HTERT RPE-1 (cell line): Measurements from ENCODE around the gene SLC5A11.
"Not testable (repeated sequence)": the region's sequence is repeated elsewhere in the genome, so short reads cannot be mapped to it uniquely, and the experiment has no call there.

ENCODE experiments used
- in situ Hi-C: fragments of 300-500 bp; cut with MboI; formaldehyde crosslinking; loops from 4 replicates; pipeline ENCODE4 v1.14.3; 2020; ENCODE audit warnings: low sequenced_read_pairs

Gene SLC5A11, protein sequence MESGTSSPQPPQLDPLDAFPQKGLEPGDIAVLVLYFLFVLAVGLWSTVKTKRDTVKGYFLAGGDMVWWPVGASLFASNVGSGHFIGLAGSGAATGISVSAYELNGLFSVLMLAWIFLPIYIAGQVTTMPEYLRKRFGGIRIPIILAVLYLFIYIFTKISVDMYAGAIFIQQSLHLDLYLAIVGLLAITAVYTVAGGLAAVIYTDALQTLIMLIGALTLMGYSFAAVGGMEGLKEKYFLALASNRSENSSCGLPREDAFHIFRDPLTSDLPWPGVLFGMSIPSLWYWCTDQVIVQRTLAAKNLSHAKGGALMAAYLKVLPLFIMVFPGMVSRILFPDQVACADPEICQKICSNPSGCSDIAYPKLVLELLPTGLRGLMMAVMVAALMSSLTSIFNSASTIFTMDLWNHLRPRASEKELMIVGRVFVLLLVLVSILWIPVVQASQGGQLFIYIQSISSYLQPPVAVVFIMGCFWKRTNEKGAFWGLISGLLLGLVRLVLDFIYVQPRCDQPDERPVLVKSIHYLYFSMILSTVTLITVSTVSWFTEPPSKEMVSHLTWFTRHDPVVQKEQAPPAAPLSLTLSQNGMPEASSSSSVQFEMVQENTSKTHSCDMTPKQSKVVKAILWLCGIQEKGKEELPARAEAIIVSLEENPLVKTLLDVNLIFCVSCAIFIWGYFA

DNA sequence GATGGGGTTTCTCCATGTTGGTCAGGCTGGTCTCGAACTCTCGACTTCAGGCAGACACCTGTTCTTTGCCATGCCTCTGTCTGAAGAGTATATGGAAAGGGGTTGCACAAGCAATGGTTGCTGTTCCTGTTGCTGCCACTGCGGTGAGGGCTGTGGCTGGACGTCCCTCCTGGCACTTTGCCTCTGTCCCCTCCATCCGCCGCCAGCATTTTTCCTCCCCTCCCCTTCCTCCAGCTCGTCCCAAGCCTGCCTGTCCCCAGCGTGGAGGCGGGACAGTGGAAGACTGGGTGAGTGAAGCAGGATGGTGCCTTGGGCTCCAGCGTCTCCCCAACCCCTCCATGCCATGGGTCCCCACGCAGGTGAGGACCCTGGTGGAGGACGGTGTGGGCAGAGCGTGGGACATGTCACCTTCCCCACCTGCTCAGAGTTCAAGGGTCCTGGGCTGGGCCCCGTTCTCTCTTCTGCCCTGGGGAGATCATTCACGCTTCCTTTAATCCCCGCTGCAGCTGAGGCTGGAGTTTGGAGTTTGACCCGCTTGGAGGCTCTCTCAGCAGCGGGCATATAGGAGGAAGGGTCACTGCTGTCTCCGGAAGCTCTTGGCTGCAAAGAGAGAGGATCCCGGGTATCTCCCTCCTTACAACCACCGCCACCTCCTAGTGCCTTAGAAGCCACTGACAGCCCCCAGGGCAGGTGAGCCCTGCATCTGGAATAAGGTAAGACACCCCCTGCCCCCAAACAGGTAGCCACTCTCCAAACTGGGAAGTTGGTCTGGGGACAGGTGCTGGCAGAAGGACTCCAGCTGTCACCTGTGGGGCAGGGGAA is at the start of gene SLC5A11:
TSS of gene SLC5A11 (plus strand) at position 238 of the 822 bp plus-strand sequence. CDS start 12,681 bp downstream, outside the sequence.
- in situ Hi-C loops = no loop called here

DNA sequence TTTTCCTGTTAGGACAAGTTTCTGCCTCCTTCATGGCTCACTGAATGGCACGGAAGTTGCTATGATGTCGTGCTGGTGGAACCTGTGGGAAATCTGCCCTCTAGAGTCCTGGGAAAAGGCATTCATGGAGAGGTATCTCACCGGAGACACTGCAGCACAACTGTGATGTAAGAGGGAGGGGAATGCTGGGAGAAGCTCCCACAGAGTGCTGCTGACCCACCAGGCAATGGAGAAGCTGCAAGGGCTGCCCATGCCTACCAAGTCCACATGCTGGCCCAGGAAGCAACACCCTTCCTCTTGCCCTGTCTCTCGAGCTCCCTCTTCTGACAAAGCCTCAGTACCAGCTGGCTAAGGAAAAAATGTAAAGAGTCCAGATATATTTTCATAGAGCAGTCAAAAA is 45.2 kb upstream of the SLC5A11 start:
- in situ Hi-C loops = no loop called here

DNA sequence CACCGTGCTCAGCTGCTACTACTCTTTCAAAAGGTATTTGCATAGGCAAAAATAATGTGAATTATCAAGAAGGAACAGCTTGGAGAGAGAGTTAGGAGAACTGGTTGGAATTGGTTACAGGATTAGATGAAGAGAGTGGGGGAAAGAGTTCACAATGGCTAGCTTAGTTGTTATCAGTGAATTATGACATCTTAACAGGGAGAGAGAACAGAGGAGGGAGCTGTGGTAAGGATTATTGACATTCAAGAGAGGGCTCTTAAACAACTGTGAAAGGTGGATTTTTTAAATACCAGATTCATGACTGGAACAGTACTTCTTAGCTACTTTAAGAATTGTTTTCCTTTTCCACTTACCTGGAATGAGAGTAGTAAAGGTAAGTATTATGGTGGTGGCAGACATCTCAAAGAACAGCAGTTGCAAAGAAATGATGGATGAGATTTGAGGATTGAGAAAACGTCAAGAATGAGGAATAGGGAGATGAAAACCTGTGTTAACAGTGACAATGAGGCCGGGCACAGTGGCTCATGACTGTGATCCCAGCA is 43.9 kb upstream of the SLC5A11 start:
- in situ Hi-C loops = no loop called here

DNA sequence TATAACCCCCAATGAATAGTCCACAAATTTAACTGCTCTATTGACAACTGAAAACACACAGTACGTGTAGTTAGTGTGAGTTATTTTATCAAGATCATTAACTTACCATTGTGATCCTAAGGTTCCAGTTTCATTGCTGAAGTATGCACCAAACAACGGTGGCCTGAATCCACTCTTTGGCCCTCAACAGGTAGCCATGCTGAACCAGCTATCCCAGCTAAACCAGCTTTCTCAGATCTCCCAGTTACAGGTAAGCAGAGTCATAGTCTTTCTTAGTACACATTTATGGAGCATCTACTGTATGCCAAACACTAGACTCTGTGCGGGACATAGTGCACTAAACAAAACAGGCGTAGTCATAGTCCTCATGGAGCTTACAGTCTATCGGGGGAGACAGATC is 40.3 kb upstream of the SLC5A11 start:
- in situ Hi-C loops = no loop called here

DNA sequence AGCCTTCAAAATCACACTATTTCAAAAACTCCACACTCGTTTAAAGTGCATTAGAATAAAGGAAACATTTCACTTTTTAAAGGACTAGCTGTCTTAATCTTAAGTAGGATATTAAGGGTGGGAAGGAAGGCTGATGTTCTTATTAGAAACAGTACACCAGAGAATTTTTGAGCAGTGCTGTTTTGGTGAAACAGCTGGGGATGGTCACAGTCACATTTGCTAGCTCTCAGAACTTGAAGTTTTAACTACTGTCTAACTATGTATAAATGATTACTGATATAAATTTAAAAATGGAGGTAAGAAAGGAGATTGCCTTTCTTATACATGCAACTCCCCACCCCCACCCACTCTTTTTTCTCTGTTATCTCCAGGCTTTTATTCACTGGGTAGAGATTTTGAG is 38.5 kb upstream of the SLC5A11 start:
- in situ Hi-C loops = no loop called here

DNA sequence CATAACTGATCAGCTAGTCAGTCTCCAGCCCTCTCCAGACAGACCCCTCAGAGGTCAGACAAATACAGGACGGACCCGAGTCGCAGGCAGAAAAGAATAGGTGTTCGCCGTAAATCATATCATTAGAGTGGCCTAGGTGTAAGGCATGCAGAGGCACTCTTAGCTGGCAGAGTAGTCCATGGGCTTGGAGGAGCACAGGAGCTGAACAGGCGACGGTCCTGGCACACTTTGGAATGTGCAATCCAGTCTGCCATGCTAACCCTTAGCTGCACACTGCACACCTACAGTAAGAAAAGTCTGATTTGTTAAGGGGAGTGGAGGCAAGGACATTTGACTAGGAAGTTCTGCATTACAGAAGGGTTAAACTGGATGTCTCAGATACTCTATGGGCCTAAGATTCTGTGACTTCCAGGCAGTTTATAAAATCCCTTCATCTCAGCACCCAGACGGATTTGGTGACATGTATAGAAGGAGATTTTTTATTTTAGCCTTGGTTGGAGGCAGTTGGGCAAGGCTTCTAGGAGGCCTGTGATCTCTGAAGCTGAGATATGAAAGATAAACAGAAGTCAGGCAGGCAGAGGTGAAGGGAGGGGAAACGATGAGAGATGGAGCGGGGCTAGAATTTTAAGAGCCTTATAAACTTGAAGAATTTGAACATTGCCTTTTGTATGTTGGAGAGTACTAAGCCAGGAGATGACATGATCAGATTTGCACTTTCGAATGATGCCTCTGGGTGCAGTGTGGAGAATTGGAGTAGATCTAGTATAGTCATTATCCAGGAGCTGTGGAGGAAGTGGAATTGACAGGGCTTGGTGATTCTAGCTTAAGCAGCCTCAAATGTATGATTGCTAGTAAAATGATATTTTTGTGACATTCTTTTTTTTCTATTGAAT is 34.6 kb upstream of the SLC5A11 start:
- in situ Hi-C loops = no loop called here

DNA sequence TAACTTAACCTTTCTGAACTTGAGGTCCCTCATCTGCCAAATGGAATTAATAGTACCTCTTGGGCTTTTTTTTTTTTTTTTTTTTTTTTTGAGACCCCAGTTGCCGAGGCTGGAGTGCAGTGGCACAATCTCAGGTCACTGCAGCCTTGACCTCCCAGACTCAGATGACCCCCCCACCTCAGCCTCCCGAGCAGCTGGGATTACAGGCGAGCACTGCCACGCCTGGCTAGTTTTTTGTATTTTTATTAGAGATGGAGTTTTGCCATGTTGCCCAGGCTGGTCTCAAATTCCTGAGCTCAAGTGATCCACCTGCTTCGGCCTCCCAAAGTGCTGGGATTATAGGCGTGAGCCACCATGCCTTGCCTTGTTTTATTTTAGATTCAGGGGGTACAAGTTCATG is 33.0 kb upstream of the SLC5A11 start:
- in situ Hi-C loops = not testable (repeated sequence)

DNA sequence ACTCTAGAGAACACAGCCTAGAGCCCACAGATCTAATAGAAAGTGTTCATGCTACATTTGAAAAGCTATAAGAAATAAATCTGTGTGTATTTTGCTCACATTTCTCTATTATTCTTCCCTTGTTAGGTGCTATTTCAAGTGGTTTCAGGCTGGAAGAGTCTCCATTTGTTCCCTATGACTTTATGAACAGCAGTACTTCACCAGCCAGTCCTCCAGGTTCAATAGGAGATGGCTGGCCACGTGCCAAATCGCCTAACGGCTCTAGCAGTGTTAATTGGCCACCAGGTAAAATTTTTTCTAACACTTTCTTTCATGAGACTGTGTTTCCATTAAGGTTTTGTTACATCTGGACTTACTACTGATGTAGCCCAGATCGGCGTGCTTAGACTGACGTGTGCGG is 30.7 kb upstream of the SLC5A11 start:
- in situ Hi-C loops = no loop called here

DNA sequence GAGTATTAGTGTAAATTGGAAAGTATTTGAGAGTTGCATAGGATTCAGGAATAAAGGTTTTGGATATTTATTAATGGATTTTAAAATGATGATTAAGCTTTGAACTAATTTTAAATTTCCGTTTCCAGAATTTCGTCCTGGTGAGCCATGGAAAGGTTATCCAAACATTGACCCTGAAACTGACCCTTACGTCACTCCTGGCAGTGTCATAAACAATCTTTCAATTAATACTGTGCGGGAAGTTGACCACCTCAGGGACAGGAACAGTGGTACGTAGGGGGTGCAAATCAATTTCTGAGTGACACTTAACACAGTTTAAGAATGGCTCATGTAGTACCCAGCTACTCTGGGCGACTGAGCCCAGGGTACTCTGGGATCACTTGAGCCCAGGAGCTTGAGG is 29.1 kb upstream of the SLC5A11 start:
- in situ Hi-C loops = no loop called here

DNA sequence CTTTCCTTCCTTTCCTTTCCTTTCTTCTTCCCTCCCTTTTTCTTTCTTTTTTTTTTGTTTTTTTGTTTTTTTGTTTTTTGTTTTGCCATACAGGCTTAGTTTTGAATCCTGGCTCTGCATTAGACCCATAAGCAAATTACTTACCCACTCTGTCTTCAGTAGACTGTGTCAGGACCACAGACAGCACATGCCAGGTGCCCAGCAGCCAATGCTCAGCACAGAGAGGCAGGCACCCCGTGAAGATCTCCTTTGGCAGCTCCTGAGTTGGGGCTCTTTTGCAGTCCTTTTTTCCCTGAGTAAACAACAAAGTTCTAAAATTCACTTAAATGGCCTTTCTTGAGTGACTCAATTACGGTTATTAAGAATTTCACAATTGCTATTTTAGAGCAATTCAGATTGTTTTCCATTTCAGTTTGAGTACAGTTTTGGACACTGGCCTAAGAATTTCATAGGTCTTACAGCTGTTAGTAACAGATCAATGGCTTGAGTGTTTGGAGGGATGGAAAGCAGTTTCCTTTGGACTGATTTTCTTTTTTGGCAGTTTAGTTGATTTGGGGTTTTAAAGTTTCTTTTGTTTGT is 26.2 kb upstream of the SLC5A11 start:
- in situ Hi-C loops = no loop called here

DNA sequence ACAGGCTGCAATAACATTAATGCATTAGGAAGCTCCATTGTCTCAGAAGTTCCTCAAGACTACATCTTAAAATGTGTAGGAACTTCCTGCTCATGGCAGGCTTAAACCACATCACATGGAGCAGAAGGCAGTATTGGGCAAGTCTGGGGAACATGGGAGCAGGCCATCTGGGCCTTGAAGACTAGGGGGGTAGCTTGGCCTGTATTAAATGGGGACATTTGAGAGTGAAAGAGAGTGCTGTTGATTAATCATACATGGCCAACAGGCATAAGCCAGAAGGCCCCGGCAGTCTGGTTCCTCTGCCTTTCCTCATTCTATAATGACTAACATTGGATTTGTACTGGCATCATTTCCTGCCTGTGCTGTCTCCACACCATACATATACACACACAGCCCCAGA is 25.2 kb upstream of the SLC5A11 start:
- in situ Hi-C loops = no loop called here

DNA sequence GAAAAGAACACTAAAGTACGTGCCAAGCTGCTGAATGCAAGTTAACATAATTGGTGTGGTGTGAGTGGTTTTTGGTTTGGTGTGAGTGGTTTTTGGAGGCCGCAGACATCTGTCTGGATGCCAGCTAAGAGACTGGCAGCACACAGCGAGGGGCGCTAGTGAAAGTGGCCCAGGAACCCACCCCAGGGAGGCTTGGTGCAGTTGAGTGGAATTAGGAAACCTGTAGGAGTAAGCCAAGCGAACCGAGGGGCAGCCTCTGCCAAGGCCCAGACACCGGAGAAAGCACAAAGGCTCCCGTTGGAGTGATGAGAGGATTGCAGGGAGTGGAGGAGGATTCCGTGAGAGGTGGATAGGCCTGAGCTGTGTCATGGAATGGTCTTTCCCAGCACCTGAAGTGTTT is 24.6 kb upstream of the SLC5A11 start:
- in situ Hi-C loops = no loop called here

DNA sequence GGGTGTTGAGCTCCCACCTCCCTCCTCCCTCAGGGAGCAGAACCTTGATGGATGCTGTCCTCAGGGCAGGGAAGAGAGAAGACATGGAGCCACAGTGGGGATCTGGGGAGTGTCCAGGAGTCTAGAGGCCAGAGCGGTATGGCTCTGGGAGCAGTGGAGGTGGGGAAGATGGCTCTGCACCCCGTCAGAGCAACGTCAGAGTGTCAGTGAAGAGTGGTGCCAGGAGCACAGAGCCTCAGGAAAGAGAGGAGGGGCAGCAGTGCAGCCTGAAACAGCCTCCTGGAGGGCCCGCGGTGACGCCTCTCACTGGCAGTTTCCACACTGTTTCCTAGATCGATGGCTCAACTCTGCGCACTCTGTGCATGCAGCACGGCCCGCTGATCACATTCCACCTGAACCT is 23.2 kb upstream of the SLC5A11 start:
- in situ Hi-C loops = no loop called here

DNA sequence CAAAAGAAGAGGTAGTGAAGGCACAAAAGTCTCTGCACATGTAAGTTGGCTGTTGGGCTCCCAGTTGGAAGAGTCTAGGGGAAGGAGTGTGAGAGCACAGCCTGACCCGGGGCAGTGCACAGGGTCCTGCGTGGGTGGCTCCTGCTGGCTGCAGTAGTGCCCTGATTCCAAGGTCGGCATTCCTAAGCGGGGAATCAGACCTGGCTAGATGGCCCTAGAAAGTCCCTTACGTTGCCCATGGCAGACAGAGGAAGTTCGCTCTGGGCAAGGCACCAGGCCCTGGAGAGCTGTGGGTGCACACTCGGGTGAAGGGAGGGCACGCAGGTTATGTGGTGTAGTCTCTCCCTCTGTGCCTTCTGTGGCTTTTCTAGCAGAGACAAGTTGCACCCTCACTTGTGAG is 22.8 kb upstream of the SLC5A11 start:
- in situ Hi-C loops = no loop called here

DNA sequence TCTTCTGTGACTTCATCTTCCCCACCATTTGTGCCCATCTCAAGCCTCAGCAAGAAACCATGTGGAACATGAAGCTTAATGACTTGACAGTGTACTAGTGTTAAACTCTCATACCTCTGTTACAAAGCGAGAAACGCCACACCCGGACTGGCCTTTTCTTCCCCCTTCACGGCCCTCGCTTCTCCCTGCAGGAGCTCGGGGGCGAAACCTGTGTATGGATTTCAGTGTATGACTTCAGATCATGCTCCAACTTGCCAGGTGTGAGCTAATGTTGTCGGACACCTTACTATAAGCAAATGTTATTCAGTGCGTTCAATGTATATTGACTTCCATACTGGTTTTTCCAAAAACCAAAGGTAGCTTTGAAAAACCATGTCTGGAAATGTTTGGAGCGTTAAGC is 20.1 kb upstream of the SLC5A11 start:
- in situ Hi-C loops = no loop called here

DNA sequence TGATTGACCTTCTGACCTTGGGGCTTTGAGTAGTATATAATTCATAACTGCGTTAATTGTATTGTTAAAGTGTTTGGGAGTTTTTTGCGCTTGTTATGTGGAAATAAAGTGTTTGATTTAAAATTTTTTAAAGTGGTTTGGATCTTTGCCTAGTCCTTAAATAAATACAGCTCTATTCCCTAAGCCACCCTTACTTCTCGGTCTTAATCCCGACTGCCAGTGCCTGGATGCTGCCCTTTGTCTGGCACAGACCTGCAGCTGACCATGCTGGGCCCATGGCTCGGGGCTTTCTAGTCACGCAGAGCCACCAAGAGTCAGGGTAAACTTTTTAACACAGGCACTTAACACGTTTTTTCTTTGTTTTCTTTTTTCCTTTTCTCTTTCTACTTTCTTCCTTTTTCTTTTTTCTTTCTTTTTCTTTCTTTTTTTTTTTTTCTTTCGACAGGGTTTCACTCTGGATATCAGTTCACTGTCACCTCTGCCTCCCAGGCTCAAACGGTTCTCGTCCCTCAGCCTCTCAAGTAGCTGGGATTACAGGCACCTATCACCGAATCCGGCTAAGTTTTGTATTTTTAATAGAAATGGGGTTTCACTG is 19.6 kb upstream of the SLC5A11 start:
- in situ Hi-C loops = no loop called here

DNA sequence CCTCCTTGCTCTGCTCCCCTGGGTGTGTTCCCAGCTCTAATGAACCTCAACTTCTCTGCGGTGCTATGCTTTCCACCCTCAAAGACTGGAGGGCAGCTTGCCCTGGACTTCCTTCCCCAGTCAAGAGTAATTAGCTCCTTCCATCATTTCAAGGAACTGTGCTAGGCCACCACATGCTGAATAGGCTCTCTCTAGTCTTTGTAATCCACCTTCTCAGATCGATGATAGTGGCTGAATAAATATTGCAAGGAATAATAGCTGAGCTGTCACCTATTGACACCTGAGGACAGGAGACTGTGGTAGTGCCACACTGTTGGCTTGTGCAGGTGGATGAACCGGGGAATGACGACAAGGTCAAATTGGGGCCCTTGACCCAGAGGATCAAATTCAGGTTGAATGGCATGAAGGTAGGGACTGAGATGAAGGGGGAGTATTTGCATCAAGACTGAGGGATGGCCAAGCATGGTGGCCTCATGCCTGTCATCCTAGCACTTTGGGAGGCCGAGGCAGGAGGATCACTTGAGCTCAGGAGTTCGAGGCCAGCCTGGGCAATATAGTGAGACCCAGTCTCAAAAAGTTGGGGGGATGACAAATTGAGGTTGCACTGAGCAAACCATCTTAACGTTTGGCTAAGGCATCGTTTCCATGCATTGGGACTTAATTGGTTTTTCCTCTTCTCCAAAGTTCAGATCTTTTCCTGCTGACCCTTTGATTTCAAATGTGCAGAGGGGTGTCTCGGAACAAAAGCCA is 18.8 kb upstream of the SLC5A11 start:
- in situ Hi-C loops = no loop called here

DNA sequence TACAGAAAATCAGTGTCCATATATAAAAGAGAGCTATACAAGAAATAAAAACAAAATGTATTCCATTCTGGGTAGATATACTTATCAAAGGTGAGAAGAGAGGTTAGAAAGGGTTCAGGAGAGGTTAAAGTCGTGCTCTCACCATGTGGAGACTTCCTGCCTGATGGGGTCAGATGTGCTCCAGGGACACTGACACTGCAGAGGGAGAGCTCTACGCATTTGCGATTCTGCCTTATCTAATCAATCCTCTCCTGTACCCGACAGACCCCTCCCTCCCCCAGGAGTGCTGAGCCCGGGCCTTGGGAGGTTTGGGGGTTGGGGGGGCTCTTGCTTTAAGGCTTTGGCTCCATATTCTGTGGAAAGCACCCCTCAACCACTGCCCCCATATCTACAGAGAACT is 16.6 kb upstream of the SLC5A11 start:
- in situ Hi-C loops = no loop called here

DNA sequence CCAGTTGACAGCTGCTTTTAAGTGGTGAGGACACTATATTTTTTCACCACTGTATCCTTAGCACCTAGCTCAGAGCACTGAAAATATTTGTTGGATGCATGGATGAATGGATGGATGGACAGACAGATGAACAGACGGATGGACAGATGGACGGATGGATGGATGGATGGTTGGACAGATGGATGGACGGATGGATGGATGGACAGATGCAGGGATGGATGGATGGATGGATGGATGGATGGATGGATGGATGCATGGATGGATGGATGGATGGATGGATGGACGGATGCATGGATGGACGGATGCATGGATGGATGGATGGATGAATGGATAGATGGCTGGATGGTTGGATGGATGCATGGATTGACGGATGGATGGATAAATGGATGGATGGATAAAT is 12.4 kb upstream of the SLC5A11 start:
- in situ Hi-C loops = no loop called here
